Neuronal stem cell (in vitro differentiated cells): ENCODE results near the gene ZNF71.
A peak's percentile ranks its signal among the peaks of the same experiment; 100 is the strongest.
"Not testable (repeated sequence)": the region's sequence is repeated elsewhere in the genome, so short reads cannot be mapped to it uniquely, and the experiment has no call there.

Source experiments
- DNase-seq: peaks from one replicate; pipeline ENCODE4 v3.0.0-alpha.2; 2013; ENCODE audit warnings: low spot score
- H2AFZ ChIP-seq: one replicate; pipeline ENCODE4 v1.6.1; 2013; ENCODE audit warnings: mild to moderate bottlenecking, low read length, inconsistent platforms
- H2AK5ac ChIP-seq: 2 replicates; pipeline ENCODE4 v1.6.1; 2013; ENCODE audit warnings: low read depth, mild to moderate bottlenecking, inconsistent platforms, low read length, moderate library complexity, mixed read lengths
- H2BK120ac ChIP-seq: 2 replicates; pipeline ENCODE4 v1.6.1; 2013; ENCODE audit warnings: low read depth, mild to moderate bottlenecking, inconsistent platforms, low read length, moderate library complexity, mixed read lengths
- H2BK12ac ChIP-seq: one replicate; pipeline ENCODE4 v1.6.1; 2013; ENCODE audit warnings: low read length, inconsistent platforms
- H2BK15ac ChIP-seq: 2 replicates; pipeline ENCODE4 v1.6.1; 2013; ENCODE audit warnings: mild to moderate bottlenecking, low read length, inconsistent platforms, mixed read lengths
- H2BK5ac ChIP-seq: one replicate; pipeline ENCODE4 v1.6.1; 2013; ENCODE audit warnings: inconsistent platforms, mild to moderate bottlenecking, low read length, moderate library complexity
- H3K14ac ChIP-seq: one replicate; pipeline ENCODE4 v1.6.1; 2013; ENCODE audit warnings: low read length, inconsistent platforms
- H3K18ac ChIP-seq: 2 replicates; pipeline ENCODE4 v1.6.1; 2013; ENCODE audit warnings: low read length, inconsistent platforms
- H3K23ac ChIP-seq: 2 replicates; pipeline ENCODE4 v1.6.1; 2013; ENCODE audit warnings: low read depth, mild to moderate bottlenecking, mixed read lengths, low read length, inconsistent platforms; ENCODE audit not compliant: poor library complexity
- H3K27ac ChIP-seq: replicated peaks from 3 replicates; pipeline ENCODE4 v1.5.1; 2013; ENCODE audit warnings: low read length, inconsistent platforms
- H3K27me3 ChIP-seq, 3 experiments: 2 replicates each; pipeline ENCODE4 v1.6.1; 2013; ENCODE audit warnings: low read length in 3 of 3, mild to moderate bottlenecking in 2 of 3, inconsistent platforms in 1 of 3, low read depth in 1 of 3, mixed read lengths in 1 of 3, moderate library complexity in 1 of 3; ENCODE audit not compliant: control insufficient read depth in 3 of 3, insufficient read depth in 3 of 3
- H3K36me3 ChIP-seq, 2 donors: replicated peaks in 1 of 2; 2 replicates each; pipeline ENCODE4 v1.6.1; 2013; ENCODE audit warnings: low read length in 2 of 2; ENCODE audit not compliant: control insufficient read depth in 2 of 2, insufficient read depth in 2 of 2
- H3K4ac ChIP-seq: 2 replicates; pipeline ENCODE4 v1.6.1; 2013; ENCODE audit warnings: inconsistent platforms, mild to moderate bottlenecking, low read length, moderate library complexity
- H3K4me1 ChIP-seq, 2 donors: 1 replicate in 1 of 2; 2 replicates in 1 of 2; pipeline ENCODE4 v1.6.1; 2013; ENCODE audit warnings: low read length in 2 of 2, low read depth in 1 of 2; ENCODE audit not compliant: control insufficient read depth in 2 of 2, insufficient read depth in 1 of 2
- H3K4me2 ChIP-seq: one replicate; pipeline ENCODE4 v1.6.1; 2013; ENCODE audit warnings: mild to moderate bottlenecking, low read length, inconsistent platforms; ENCODE audit not compliant: insufficient read depth, poor library complexity, severe bottlenecking
- H3K4me3 ChIP-seq, 2 donors: 2 replicates each; pipeline ENCODE4 v1.5.1; 2013; ENCODE audit warnings: low read length in 2 of 2, mild to moderate bottlenecking in 2 of 2, inconsistent platforms in 1 of 2, moderate library complexity in 1 of 2
- H3K79me1 ChIP-seq: one replicate; pipeline ENCODE4 v1.6.1; 2013; ENCODE audit warnings: low read depth, mild to moderate bottlenecking, inconsistent platforms, low read length, moderate library complexity
- H3K9ac ChIP-seq: one replicate; pipeline ENCODE4 v1.6.1; 2013; ENCODE audit warnings: mild to moderate bottlenecking, low read depth, low read length, inconsistent platforms; ENCODE audit not compliant: poor library complexity
- H3K9me3 ChIP-seq, 2 donors: replicated peaks in 1 of 2; 2 replicates each; pipeline versions ENCODE3 to v1.6.1; 2013; ENCODE audit warnings: low read length in 2 of 2, mild to moderate bottlenecking in 2 of 2, inconsistent platforms in 1 of 2, low read depth in 1 of 2, mixed read lengths in 1 of 2, moderate library complexity in 1 of 2; ENCODE audit not compliant: control insufficient read depth in 2 of 2, insufficient read depth in 1 of 2
- H4K8ac ChIP-seq: one replicate; pipeline ENCODE4 v1.6.1; 2013; ENCODE audit warnings: low read depth, mild to moderate bottlenecking, inconsistent platforms, low read length, moderate library complexity
- H4K91ac ChIP-seq: one replicate; pipeline ENCODE4 v1.6.1; 2013; ENCODE audit warnings: low read length, low read depth, mild to moderate bottlenecking, inconsistent platforms; ENCODE audit not compliant: poor library complexity
- WGBS, 2 donors: extraction: QIAGEN DNeasy Blood & Tissue Kit; methylation state at CpG; one replicate each; pipeline ENCODE4 v1.1.7; 2013; ENCODE audit warnings: missing lambda C conversion rate in 2 of 2, mixed read lengths in 1 of 2; ENCODE audit not compliant: insufficient read length in 2 of 2, insufficient replicate concordance in 1 of 2; ENCODE audit errors: extremely low coverage in 2 of 2; 5-methylcytosine and 5-hydroxymethylcytosine counted together

The ZNF71 gene

DNA sequence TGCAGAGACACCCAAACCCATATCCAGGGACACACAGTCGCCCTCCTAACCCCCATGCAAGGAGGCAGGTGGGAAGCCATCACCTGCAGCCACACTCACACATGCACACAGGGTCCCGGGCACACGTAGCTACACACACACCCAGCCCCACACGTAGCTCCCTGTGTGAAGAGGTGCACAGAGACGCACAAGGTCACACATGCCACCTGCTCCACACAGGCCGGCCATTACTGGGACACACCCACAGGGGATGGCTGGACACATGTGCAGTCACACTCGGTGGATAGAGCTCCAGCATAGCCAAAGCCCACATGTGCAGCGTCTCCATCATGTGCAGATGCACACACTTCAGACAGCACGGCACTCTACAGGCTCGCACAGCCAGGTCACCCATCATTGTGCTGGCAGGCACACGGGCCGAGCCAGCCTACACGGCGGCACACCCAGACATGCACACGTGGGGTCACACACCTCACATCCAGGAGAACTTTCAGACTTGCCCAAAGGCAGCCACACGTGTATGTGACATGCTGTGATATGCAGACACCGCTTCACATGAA, 75.4 kb downstream of the ZNF71 start:
- Histone ChIP-seq H2BK15ac (no peak overlapping the region), H3K18ac (no peak overlapping the region), H3K14ac (peak overlapping the region; percentile 96), H3K4me3 (peak overlapping the region in 1 of 2 donors; percentile 92), H3K36me3 (no peaks in the 10 kb centered on the region), H3K23ac (peak overlapping the region; percentile 88), H2BK120ac (no peak overlapping the region), H3K4me2 (peak overlapping the region; percentile 66), H3K9me3 (peaks cover 23 to 24% of the 10 kb centered on the region in 2 donors), H3K4me1 (peaks cover 0 to 10% of the 10 kb centered on the region in 2 donors), H4K91ac (no peak overlapping the region), H4K8ac (no peak overlapping the region), H3K79me1 (peaks cover 7% of the 10 kb centered on the region), H3K9ac (peak overlapping the region; percentile 95), H2AK5ac (no peak overlapping the region), H3K4ac (no peak overlapping the region), H2BK5ac (peak overlapping the region; percentile 55), H3K27ac (no peak overlapping the region), H3K27me3 (no peaks in the 10 kb centered on the region), H2AFZ (no peak overlapping the region), H2BK12ac (no peak overlapping the region)
- no peak for DNase-seq
- no CpG with 5 or more reads among the region's 17 CpGs for WGBS, 2 donors

DNA sequence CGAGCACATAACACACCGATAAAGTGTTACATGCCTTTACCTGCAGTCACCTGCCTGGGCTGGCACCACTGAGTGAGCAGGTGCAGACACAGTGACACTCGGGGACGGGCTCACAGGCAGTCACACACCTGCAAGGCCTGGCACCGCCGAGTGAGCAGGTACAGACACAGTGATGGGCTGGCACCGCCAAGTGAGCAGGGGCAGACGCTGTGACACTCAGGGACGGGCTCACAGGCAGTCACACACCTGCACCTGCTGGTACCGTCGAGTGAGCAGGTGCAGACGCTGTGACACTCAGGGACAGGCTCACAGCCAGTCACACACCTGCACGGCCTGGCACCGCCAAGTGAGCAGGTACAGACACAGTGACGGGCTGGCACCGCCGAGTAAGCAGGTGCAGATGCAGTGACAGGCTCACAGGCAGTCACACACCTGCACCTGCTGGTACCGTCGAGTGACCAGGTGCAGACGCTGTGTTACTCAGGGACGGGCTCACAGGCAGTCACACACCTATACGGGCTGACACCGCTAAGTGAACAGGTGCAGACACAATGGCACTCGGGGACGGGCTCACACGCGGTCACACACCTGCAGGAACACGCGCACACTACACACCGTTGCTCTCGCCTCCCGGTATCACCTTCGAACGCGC, 76.0 kb downstream of the ZNF71 start:
- Histone ChIP-seq H3K23ac (peak overlapping the region; percentile 88), H4K8ac (peak overlapping the region; percentile 84), H4K91ac (no peak overlapping the region), H3K36me3 (no peaks in the 10 kb centered on the region), H2AFZ (no peak overlapping the region), H3K27me3 (no peaks in the 10 kb centered on the region), H3K27ac (no peak overlapping the region), H3K79me1 (peaks cover 7% of the 10 kb centered on the region), H3K4me1 (peaks cover 0 to 10% of the 10 kb centered on the region in 2 donors), H2AK5ac (peak overlapping the region; percentile 77), H3K9ac (peak overlapping the region; percentile 95), H2BK15ac (no peak overlapping the region), H3K9me3 (peaks cover 24% of the 10 kb centered on the region in 2 donors), H3K4me2 (peak overlapping the region; percentile 66), H3K14ac (peak overlapping the region; percentile 96), H3K4ac (peak overlapping the region; percentile 45), H2BK120ac (peak overlapping the region; percentile 35), H3K4me3 (peak overlapping the region in 1 of 2 donors; percentile 92), H2BK5ac (peak overlapping the region; percentile 55), H3K18ac (peak overlapping the region; percentile 86), H2BK12ac (no peak overlapping the region)
- peak; percentile 6 for DNase-seq
- no CpG with 5 or more reads among the region's 35 CpGs for WGBS, 2 donors

DNA sequence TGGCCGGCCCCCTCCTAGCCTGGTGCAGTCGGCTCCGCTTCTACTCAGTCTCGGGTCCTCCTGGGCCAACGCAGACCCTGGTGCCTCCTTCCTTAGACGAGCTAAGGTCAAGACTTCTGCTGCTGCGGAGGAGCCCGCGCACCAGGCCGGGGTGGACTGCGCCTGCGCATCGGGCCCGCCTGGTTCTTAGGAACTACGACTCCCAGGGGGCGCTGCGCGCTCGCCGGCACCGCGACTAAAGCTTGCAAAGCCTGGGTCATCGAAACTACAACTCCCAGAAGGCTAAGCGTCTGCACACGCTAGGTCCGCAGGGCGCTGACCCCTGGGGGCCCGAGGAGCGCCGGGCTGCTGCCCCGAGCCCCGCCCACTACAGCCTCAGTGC, 76.5 kb downstream of the ZNF71 start, which contains the start of gene ZNF835:
ZNF835 (minus strand) TSS at position 145 of the 382 bp plus-strand sequence. CDS start 6,559 bp downstream, outside the sequence.
- peak within 1 kb of the TSS; percentile 66 for H3K4me2 ChIP-seq
- no CpG with 5 or more reads among the region's 32 CpGs for WGBS, 2 donors

DNA sequence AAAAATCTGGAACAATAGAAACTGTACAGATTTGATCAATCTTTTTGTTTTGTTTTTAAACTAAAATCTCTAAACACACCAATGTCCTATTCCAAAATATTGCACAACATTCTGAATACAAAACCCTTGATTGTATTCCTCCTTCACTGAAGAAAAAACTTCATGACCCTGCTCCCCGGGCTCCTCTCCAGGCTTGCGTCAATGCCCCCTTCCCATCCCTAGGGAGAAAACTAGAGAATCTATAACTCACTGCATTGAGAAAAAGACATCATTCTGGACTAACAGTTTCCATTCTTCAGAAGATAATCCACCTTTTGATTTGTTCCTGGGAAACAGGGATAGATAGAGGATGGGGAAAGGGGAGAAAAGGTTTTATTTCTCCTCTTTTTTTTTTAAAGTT, 77.5 kb downstream of the ZNF71 start:
- not testable (repeated sequence) for H2BK15ac ChIP-seq, H3K23ac ChIP-seq, H3K14ac ChIP-seq, H2BK12ac ChIP-seq, H3K4ac ChIP-seq, H2BK120ac ChIP-seq, H3K27me3 ChIP-seq, H3K4me1 ChIP-seq, H3K18ac ChIP-seq, H2BK5ac ChIP-seq, H2AFZ ChIP-seq, H3K79me1 ChIP-seq, H3K9ac ChIP-seq, H3K27ac ChIP-seq, H3K4me3 ChIP-seq, H3K36me3 ChIP-seq, DNase-seq, H4K91ac ChIP-seq, H4K8ac ChIP-seq, H2AK5ac ChIP-seq, H3K4me2 ChIP-seq
- peaks cover 19 to 20% of the 10 kb centered on the region in 2 donors for H3K9me3 ChIP-seq
- no CpG with 5 or more reads among the region's 2 CpGs for WGBS, 2 donors

More for the DNA sequence above, 76.5 kb downstream of the ZNF71 start, which contains the start of gene ZNF835:
- H3K79me1 ChIP-seq, result peaks cover 7% of the 10 kb centered on the region
- H4K8ac ChIP-seq, result peak within 1 kb of the TSS; percentile 84
- no peaks in the 10 kb centered on the region for H3K36me3 ChIP-seq
- H2BK12ac ChIP-seq, result no peak within 1 kb of the TSS
- no peak within 1 kb of the TSS for H2BK15ac ChIP-seq
- no peak within 1 kb of the TSS for H3K27ac ChIP-seq
- H3K9ac ChIP-seq, result peak within 1 kb of the TSS; percentile 95
- H3K4me3 ChIP-seq, result peak within 1 kb of the TSS in 1 of 2 donors; percentile 92
- H2BK5ac ChIP-seq, result peak within 1 kb of the TSS; percentile 55
- DNase-seq, result peak; percentile 86
- no peaks in the 10 kb centered on the region for H3K27me3 ChIP-seq
- peaks cover 0 to 10% of the 10 kb centered on the region in 2 donors for H3K4me1 ChIP-seq
- peak within 1 kb of the TSS; percentile 45 for H3K4ac ChIP-seq
- peak within 1 kb of the TSS; percentile 35 for H2BK120ac ChIP-seq
- H4K91ac ChIP-seq, result no peak within 1 kb of the TSS
- peak within 1 kb of the TSS; percentile 88 for H3K23ac ChIP-seq
- peak within 1 kb of the TSS; percentile 77 for H2AK5ac ChIP-seq
- H2AFZ ChIP-seq, result no peak within 1 kb of the TSS
- H3K9me3 ChIP-seq, result peaks cover 23 to 26% of the 10 kb centered on the region in 2 donors
- peak within 1 kb of the TSS; percentile 96 for H3K14ac ChIP-seq
- peak within 1 kb of the TSS; percentile 86 for H3K18ac ChIP-seq
